ENCODE data around the gene SLC15A3. TPM values are rescaled to one million over a fixed set of nuclear protein-coding genes. Genes with fewer than 3 reads are reported as not detected.

Gene SLC15A3
- total RNA-seq, 2 experiments from 2014 or later, result 12.6 to 41.4 TPM

- no peaks in the 10 kb centered on the region for H4K20me1 ChIP-seq (ENCODE audit: insufficient read depth, low read length)
- no peaks in the 10 kb centered on the region for H3K9me2 ChIP-seq (ENCODE audit: insufficient read depth, low read length)
- TF ChIP-seq CTCF (conservative IDR thresholded peaks at IDR 0.05; ENCODE audit: low read length) (no peak), EZH2phosphoT487 (IDR thresholded peaks at IDR 0.05; ENCODE audit: borderline replicate concordance, low read depth, low read length) (no peak)
- peaks cover 3% of the 10 kb centered on the region; the same call in 1 of the 2 replicates for H3K79me2 ChIP-seq (ENCODE audit: insufficient read depth, low read depth, low read length)
- H2AFZ ChIP-seq (ENCODE audit: low read length), result no peak overlapping the region
- no peaks in the 10 kb centered on the region for H3K9me3 ChIP-seq (ENCODE audit: low read length)
- H3K4me3 ChIP-seq (ENCODE audit: low read depth, low read length, poor library complexity, severe bottlenecking), result no peak overlapping the region
- H3K4me2 ChIP-seq (ENCODE audit: low read length), result no peak overlapping the region
- intact Hi-C loops (cut with micrococcal nuclease; ENCODE audit: unreplicated experiment), result no loop called here
- POLR2A ChIA-PET, result interaction anchor here (0.6 to 1.2 kb wide), 2 partner anchors 8 to 34 kb away, joined by 3 to 6 read pairs; partner anchors contain the start of gene TMEM109
- DNase-seq (ENCODE audit: low spot score), result no peak
- H3K27ac ChIP-seq (ENCODE audit: low read depth, low read length, poor library complexity, severe bottlenecking), result no peak overlapping the region
- H3K4me1 ChIP-seq (ENCODE audit: insufficient read depth, low read length, poor library complexity, severe bottlenecking), result peaks cover 36% of the 10 kb centered on the region
- CTCF ChIA-PET (ENCODE audit: unreplicated experiment), result no interaction called here
- no TSS peak for BruUV-seq (replicated peaks)
- H3K36me3 ChIP-seq (ENCODE audit: insufficient read depth, low read length), result no peaks in the 10 kb centered on the region
Measured at GRCh38 chr11:60948250-60948649, 3.7 kb downstream of the SLC15A3 start.

GRCh38 chr11:60947700-60948099 lies 4.3 kb downstream of the SLC15A3 start:
- Histone ChIP-seq H3K4me2 (ENCODE audit: low read length) (no peak overlapping the region), H3K9me2 (ENCODE audit: insufficient read depth, low read length) (no peaks in the 10 kb centered on the region), H2AFZ (ENCODE audit: low read length) (no peak overlapping the region), H3K4me3 (ENCODE audit: low read depth, low read length, poor library complexity, severe bottlenecking) (no peak overlapping the region), H3K27ac (ENCODE audit: low read depth, low read length, poor library complexity, severe bottlenecking) (no peak overlapping the region), H3K4me1 (ENCODE audit: insufficient read depth, low read length, poor library complexity, severe bottlenecking) (peaks cover 31% of the 10 kb centered on the region), H3K36me3 (ENCODE audit: insufficient read depth, low read length) (peaks cover 5% of the 10 kb centered on the region; the same call in 1 of the 2 replicates), H3K9me3 (ENCODE audit: low read length) (no peaks in the 10 kb centered on the region), H4K20me1 (ENCODE audit: insufficient read depth, low read length) (no peaks in the 10 kb centered on the region), H3K79me2 (ENCODE audit: insufficient read depth, low read depth, low read length) (peaks cover 3% of the 10 kb centered on the region; the same call in 1 of the 2 replicates)
- ChIA-PET POLR2A (interaction anchor here (1.2 kb wide), 1 partner anchor 34 kb away, joined by 3 read pairs; the partner anchor contains the start of gene TMEM109), CTCF (ENCODE audit: unreplicated experiment) (no interaction called here)
- no TSS peak for BruUV-seq (replicated peaks)
- no peak for TF ChIP-seq CTCF (conservative IDR thresholded peaks at IDR 0.05; ENCODE audit: low read length)
- no peak for TF ChIP-seq EZH2phosphoT487 (IDR thresholded peaks at IDR 0.05; ENCODE audit: borderline replicate concordance, low read depth, low read length)
- intact Hi-C loops (cut with micrococcal nuclease; ENCODE audit: unreplicated experiment), result no loop called here
- DNase-seq (ENCODE audit: low spot score), result no peak

GRCh38 chr11:60946601-60947264 lies 5.2 kb downstream of the SLC15A3 start:
- no peak for DNase-seq (ENCODE audit: low spot score)
- H3K4me3 ChIP-seq (ENCODE audit: low read depth, low read length, poor library complexity, severe bottlenecking), result no peak overlapping the region
- BruUV-seq (replicated peaks), result no TSS peak
- H3K4me2 ChIP-seq (ENCODE audit: low read length), result no peak overlapping the region
- H3K9me2 ChIP-seq (ENCODE audit: insufficient read depth, low read length), result no peaks in the 10 kb centered on the region
- no peak overlapping the region for H2AFZ ChIP-seq (ENCODE audit: low read length)
- intact Hi-C loops (cut with micrococcal nuclease; ENCODE audit: unreplicated experiment), result no loop called here
- no peak overlapping the region for H3K27ac ChIP-seq (ENCODE audit: low read depth, low read length, poor library complexity, severe bottlenecking)
- CTCF ChIA-PET (ENCODE audit: unreplicated experiment), result no interaction called here
- H3K36me3 ChIP-seq (ENCODE audit: insufficient read depth, low read length), result peaks cover 5% of the 10 kb centered on the region; the same call in 1 of the 2 replicates
- POLR2A ChIA-PET, result no interaction called here
- no peaks in the 10 kb centered on the region for H3K9me3 ChIP-seq (ENCODE audit: low read length)
- peaks cover 31% of the 10 kb centered on the region for H3K4me1 ChIP-seq (ENCODE audit: insufficient read depth, low read length, poor library complexity, severe bottlenecking)
- no peaks in the 10 kb centered on the region for H4K20me1 ChIP-seq (ENCODE audit: insufficient read depth, low read length)
- no peak for TF ChIP-seq CTCF (conservative IDR thresholded peaks at IDR 0.05; ENCODE audit: low read length)
- TF ChIP-seq EZH2phosphoT487 (IDR thresholded peaks at IDR 0.05; ENCODE audit: borderline replicate concordance, low read depth, low read length), result no peak
- H3K79me2 ChIP-seq (ENCODE audit: insufficient read depth, low read depth, low read length), result peaks cover 3% of the 10 kb centered on the region; the same call in 1 of the 2 replicates

Measured in OCI-LY7 (cell line).